ENCODE measurements around the gene MACF1.
"Not testable (repeated sequence)": the region's sequence is repeated elsewhere in the genome, so short reads cannot be mapped to it uniquely, and the experiment has no call there.

GRCh38 chr1:39511477-39511876, 307.0 kb downstream of the MACF1 start:
- TF ChIP-seq, protein P1, sequence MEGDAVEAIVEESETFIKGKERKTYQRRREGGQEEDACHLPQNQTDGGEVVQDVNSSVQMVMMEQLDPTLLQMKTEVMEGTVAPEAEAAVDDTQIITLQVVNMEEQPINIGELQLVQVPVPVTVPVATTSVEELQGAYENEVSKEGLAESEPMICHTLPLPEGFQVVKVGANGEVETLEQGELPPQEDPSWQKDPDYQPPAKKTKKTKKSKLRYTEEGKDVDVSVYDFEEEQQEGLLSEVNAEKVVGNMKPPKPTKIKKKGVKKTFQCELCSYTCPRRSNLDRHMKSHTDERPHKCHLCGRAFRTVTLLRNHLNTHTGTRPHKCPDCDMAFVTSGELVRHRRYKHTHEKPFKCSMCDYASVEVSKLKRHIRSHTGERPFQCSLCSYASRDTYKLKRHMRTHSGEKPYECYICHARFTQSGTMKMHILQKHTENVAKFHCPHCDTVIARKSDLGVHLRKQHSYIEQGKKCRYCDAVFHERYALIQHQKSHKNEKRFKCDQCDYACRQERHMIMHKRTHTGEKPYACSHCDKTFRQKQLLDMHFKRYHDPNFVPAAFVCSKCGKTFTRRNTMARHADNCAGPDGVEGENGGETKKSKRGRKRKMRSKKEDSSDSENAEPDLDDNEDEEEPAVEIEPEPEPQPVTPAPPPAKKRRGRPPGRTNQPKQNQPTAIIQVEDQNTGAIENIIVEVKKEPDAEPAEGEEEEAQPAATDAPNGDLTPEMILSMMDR (IDR thresholded peaks at IDR 0.05 in 8 of 11, conservative IDR thresholded peaks at IDR 0.05 in 3 of 11): not testable (repeated sequence)
- TF ChIP-seq POLR2AphosphoS5 (IDR thresholded peaks at IDR 0.05): not testable (repeated sequence)

Data from spleen (tissue), 7 donors.